Panc1 (cell line): Measurements from ENCODE around the gene TSSC4.

Experiments
- CTCF ChIP-seq: fragments of 450-650 bp; IDR thresholded peaks from 2 replicates; pipeline ENCODE4 v1.5.1; 2017; ENCODE audit warnings: mild to moderate bottlenecking
- POLR2AphosphoS5 ChIP-seq: IDR thresholded peaks from 2 replicates; pipeline ENCODE4 v1.6.1; 2012; ENCODE audit warnings: mild to moderate bottlenecking, low read depth, low read length, moderate library complexity
- SIN3A ChIP-seq: IDR thresholded peaks from 2 replicates; pipeline ENCODE4 v1.6.1; 2012; ENCODE audit warnings: low read depth, mild to moderate bottlenecking, low read length, moderate library complexity, borderline replicate concordance; ENCODE audit not compliant: insufficient read depth
- TCF7L2 ChIP-seq: IDR thresholded peaks from 2 replicates; pipeline ENCODE4 v1.6.1; 2011; ENCODE audit warnings: mild to moderate bottlenecking, low read depth, low read length, inconsistent platforms

- TF ChIP-seq SIN3A (no peak), CTCF (no peak), POLR2AphosphoS5 (no peak), TCF7L2 (no peak)
Measured at GRCh38 chr11:2451916-2452315, 51.4 kb downstream of the TSSC4 start.
